C1 segment of cervical spinal cord (tissue), 14 donors: Measurements from ENCODE around the gene AURKA.
"Not testable (repeated sequence)": the region's sequence is repeated elsewhere in the genome, so short reads cannot be mapped to it uniquely, and the experiment has no call there.

ENCODE experiments used
- DNase-seq, 14 donors: peaks; one replicate each; lab custom pipeline; 2025; lab: John Stamatoyannopoulos, UW

Gene AURKA

DNA sequence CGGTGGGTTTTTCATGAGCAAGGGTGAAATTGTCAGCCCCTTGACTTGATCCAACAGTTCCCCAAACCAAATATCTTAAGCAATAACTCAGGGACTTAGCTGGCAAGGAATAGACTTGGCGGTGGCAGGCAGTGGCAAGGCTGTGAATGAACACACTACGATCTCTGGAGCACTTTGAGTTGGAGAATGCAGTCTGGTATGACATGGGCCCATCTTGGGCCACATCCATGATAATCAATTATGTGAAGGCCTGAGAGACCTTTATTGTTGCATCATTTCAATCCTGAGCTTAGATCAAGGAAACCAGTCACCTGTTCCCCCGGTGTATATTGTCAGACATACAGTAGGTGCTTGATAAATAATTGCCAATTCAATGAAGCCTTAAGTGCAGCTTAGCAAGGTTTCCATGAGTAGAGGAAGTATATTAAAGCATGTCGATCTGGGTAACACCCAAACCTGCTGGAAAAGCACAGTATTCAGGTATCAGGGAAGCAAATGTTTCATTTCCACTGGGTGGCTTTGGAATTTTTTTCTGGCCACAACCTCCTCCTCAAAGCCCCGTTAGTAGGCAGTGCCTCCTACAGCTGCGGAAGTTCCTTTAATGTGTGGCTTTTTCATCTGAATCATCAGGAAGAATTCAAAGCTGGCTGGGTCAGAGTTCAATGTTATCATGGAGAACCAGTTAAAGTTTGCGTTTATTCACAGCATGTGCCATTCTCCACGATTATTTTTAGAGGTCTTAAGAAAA, 30.2 kb upstream of the AURKA start:
- no peak for DNase-seq

DNA sequence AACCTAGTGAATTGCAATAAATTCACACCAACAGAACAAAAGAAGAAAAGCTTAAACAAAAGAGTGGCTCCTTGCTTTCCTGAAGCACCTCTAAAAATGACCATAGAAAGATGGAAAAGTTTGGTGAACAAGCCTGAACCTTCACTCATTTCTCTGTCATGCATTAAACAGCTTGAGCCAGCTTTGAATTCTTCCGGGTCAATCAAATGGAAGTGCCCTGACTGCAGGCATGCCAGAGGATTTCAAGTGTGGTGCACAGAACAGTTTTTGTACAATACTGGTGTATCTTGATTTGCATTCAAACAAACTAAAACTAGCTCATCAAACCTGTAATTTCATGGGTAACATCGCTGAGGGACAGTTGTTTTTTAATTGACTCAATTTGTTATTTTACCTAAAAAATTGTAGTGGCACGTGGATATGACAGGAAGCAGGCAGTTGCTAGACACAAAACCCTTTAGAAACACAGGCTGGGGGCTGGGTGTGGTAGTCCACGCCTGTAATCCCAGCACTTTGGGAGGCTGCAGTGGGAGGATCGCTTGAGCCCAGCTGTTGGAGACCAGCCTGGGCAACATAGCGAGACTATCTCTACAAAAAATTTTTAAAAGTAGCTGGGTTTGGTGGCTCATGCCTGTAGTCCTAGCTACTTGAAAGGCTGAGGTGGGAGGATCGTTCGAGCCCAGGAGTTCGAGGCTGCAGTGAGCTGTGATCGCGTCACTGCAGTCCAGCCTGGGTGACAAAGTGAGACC, 29.1 kb upstream of the AURKA start:
- no peak for DNase-seq

DNA sequence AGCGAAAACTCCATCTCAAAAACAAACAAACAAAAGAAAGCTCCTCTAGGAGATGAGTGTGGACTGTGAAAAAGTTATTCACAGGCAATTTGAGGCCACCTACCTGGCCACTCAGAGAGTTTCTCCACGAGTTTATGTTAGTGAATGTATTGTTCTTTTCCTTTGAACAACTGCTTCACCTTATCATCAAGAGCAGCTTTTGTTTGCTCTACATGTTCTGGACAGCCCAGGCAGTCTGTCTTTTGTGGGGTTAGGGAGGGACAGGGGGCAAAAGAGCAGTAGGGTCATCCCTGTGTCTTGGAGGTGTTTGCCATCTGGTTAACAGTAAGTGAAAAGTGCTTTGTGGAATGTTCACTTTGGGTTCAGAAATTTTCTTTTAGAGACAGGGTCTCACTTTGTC, 28.0 kb upstream of the AURKA start:
- DNase-seq, result no peak

DNA sequence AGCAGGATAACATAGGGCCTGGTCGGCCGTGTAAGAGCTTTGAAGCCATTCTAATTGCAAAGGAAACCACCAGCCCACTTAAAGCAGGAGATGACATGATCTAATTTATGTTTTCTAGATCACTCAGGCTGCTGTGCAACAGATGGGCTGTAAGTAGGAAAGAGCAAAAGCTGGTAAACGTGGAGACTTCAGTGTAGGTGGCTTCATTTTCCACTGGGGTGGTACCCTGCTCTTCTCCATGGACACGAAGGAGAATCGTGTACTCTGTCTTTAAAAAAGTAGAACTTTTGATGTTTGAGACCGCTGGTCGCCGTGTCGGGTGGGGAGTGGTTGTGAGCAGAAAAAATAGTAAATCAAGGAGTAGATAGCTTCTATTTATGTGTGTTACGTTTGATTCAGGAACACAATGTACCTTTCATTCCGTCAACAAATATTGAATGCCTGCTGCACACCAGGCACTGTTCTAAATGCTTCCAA, 26.4 kb upstream of the AURKA start:
- no peak for DNase-seq

DNA sequence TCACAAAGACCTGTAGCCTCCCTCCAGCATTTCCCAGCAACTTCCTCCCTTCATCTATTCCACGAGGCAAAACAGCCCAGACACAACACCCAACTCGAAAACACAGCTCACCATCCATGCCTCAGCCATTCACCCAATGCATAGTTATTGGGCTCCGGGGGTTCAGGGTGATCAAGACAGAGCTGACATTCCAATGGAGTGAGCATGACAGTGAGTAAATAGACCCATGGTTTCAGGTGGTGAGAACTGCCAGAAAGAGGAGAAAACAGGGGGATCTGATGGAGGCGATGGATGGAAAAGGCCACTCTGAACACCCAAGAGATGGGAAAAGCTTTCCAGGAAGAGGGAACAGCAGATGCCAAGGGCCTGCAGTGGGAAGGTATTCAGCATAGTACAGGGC, 25.9 kb upstream of the AURKA start:
- DNase-seq, result no peak

DNA sequence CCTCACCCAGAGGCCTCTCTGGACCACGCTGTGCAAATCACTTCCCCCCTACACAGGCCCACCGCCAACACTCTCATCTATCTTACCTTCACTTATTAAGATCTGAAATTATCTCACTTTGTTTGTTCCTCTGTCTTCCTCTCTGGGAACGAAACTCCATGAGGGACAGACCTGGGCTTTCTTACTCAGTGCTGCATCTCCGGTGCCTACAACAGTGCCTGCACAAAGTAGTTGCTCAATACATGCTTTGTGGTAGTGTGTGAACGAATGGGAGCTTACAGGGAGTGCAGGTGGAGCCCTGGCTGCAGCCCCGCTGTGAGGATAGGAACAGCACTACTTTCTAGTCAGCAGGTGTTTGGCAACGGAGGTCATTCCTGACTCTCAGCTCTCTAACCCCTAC, 25.4 kb upstream of the AURKA start:
- no peak for DNase-seq

DNA sequence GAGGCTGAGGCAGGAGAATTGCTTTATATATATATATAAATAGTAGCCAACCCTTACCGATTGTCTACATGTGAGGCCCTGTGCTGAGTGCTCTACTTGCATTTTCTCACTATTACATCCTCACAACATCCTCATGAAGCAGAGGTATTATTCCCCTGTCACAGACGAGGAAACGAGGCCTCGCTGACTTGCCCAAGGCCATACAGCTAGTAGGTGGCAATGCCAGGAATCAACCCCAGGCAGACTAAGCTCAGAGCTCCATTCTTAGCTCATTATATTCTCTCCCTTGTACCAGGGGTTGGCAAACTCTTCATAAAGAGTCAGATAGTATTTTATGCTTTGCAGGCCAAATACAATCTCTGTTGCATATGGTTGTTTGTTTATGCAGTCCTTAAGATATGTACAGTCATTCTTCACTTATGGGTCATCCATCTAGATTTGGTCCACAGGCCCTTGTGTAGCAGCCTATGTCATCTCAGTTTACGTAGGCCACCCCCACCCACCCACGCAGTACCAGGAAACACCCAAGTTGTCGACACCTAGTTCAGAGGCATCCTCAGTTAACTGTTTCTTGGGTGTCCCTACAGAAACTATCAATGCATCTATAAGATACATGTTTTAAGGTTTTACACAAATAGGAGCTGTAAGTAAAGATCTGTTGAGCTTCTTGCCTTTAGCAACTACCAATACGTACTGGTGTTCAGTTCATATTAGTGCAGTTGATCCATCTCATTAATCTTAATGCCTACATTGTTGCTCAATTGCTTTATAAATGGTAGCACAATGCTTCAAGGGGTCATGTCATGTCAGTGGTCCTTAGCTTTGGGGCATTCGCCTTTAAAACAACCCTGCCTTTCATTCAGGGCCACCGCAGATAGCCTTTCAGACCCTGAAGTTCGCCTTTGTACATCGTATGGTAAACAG, 23.1 kb upstream of the AURKA start:
- DNase-seq, result no peak

- no peak for DNase-seq
These were observed 20.9 kb upstream of the AURKA start for GRCh38 chr20:56412949-56413348.

DNA sequence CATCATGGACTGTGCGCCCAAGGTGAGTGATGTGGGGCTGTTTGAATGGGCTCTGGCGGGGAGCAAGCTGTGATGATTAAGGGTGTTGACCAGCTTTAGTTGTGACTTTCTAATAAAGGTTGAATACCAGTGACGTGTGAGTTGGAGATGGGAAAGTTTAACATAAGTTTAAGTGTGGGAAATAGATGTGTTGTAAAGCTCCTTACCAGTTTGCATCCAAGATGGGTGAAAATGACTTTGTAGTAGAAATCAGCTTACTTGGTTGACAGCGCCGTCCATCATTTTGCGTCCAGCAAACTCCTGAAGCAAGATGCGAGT, 20.4 kb upstream of the AURKA start:
- no peak for DNase-seq

DNA sequence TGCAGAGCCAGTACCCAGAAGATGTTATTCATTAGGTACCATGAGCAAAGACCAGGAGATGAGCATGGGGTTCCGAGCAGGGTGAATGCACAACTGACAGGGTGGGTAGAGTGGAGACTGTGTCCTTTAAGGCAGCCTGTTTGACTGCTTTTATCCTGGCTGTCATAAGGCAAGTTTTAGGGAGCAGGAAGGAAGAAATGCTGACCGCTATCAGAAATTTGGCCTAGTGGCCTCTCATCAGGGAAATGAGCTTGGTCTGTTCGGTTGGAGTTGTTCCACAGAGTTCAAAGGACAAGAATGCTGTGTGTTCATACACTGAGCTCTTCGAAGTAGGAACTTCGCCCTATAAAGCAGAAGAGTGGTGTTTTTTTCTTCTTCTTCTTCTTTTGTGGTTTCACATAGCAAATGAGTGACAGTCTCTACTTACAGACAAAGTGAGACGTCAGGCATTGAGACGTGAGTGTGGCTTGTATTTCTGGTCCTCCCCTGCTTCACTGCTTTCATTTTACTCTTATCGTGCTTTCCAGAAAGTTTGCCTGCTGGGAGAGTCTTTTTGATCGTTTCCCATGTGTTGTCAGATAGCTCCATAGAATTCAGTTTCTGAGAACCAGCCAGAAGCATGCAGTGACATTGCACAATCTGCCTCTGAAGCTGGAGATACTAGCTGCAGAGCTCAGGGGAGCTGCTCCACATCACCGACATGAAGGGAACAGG, 19.9 kb upstream of the AURKA start, which contains the start of gene CASS4:
Gene CASS4 (plus strand): TSS at position 502 of the 714 bp plus-strand sequence. CDS start 199 bp downstream, at position 701.
- peak in 3 of 14 donors; percentile 12 to 34 (median 16) for DNase-seq

DNA sequence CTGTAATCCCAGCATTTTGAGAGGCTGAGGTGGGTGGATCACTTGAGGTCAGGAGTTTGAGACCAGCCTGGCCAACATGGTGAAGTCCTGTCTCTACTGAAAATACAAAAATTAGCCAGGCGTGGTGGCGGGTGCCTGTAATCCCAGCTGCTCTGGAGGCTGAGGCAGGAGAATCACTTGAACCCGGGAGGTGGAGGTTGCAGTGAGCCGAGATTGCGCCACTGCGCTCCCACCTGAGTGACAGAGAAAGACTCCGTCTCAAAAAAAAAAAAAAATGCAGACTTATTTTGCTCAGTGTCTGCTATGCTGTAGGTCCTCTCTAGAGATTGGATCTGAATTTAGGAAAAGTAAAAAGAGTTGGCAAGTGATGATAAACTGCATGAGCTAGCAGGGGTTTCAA, 19.3 kb upstream of the AURKA start:
- not testable (repeated sequence) for DNase-seq

GRCh38 chr20:56409956-56410355, 17.9 kb upstream of the AURKA start:
- DNase-seq, result no peak

DNA sequence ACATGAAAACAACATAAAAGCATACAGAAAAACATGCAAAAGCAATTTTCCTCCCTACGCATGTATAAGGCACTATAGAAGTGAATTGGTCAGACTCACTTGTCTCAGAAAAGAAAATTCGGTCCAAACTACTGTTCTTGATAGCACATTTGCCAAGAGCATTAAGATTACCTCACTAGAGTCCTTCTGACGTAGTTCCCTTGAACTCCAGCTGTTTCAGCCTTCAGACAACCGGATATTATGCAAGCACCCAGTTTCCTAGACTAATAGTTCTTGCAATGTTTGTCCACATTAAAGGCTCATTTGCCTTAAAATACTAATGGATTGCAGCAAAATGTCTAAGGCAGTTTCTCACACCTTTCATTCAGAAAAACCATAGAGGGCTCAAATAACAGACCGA, 17.5 kb upstream of the AURKA start:
- DNase-seq, result no peak

GRCh38 chr20:56406910-56407309, 14.9 kb upstream of the AURKA start:
- DNase-seq, result no peak

DNA sequence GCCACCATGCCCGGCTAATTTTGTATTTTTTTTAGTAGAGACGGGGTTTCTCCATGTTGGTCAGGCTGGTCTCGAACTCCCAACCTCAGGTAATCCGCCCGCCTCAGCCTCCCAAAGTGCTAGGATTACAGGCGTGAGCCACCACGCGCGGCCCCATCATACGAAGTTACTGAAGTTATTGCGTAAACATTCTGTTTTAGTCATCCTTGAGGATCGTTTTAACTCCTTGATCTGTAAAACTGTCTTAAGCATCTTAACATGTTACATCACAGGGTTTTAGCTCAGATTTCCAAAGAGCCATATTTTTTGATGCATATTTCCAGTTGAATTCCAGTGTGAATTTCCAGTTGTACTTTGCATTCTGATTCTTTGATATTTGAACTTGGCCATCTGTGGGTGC, 13.3 kb upstream of the AURKA start:
- DNase-seq, result not testable (repeated sequence)

GRCh38 chr20:56403465-56403864, 11.4 kb upstream of the AURKA start:
- DNase-seq, result no peak

GRCh38 chr20:56400001-56400640, 8.1 kb upstream of the AURKA start:
- peak in 6 of 14 donors; percentile 1 to 25 (median 10) for DNase-seq

DNA sequence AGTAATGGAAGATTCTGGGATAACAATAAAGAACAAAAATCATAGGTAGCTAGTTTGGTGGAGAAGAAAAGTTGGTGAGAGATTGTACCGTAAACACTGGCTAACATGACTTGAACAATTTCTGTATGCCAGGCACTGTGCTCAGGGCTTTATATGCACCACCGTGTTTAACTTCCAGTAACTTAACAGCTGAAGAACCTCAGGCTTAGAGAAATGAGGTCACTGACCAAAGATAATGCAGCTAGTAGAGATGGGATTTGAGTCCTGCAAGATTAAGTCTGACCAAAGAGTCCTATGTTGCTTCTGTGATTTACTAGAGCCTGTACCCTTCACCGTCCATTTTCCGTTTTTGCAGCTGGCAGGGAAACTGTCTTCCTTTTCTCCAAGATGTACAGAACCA, 3.2 kb upstream of the AURKA start:
- no peak for DNase-seq

- no peak for DNase-seq
These were observed 1.6 kb upstream of the AURKA start for GRCh38 chr20:56393653-56394052.

DNA sequence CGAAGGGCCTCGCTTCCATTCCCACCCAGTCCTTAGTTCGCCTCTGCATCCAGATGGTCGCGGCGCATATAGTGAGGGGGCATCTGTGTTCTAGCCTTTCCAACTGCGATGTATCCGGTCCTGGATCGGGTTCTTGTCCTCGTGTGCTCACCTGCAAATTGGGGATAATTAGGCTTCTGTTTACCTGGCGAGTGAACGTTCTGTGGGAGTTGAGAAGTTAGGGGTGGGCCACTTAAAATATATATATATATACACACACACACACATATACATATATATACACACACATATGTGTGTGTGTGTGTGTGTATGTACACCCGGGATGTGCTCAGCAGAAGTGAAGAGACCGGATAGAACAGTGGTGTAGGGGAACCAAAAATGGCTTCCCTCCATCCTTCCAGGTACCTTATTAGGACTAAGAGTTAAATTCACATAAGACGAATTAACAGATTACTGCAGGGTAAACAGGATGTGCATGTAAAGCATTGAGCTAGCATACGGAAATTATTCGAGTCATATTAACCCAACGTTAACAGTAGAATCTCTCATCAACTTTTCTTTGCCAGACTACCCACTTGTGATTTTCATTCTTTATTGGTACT, 967 bp upstream of the AURKA start:
- DNase-seq, result no peak
